Esophagus muscularis mucosa (tissue), 4 donors: ENCODE measurements around the gene FBLN1. TPM values are rescaled to one million over a fixed set of nuclear protein-coding genes. Genes with fewer than 3 reads are reported as not detected.

ENCODE experiments used
- DNase-seq: peaks from one replicate; pipeline ENCODE4 v3.0.0-alpha.2; 2017; ENCODE audit errors: extremely low spot score
- H3K27ac ChIP-seq, 4 donors: fragments of 200-600 bp; sonication (generic); replicated peaks in 1 of 4; 1 replicate in 3 of 4; 2 replicates in 1 of 4; pipeline ENCODE4 v1.5.1; 2016 to 2019; ENCODE audit warnings: mild to moderate bottlenecking in 1 of 4
- H3K27me3 ChIP-seq, 4 donors: fragments of 200-600 bp; sonication (generic); one replicate each; pipeline versions ENCODE4 v1.5.1 to v1.6.0; 2016 to 2019
- H3K36me3 ChIP-seq, 4 donors: fragments of 200-600 bp; sonication (generic); one replicate each; pipeline ENCODE4 v1.5.1; 2016 to 2019
- H3K4me1 ChIP-seq, 4 donors: fragments of 200-600 bp; sonication (generic); one replicate each; pipeline ENCODE4 v1.5.1; 2016 to 2019
- H3K4me3 ChIP-seq, 4 donors: fragments of 200-600 bp; sonication (generic); 1 replicate in 2 of 4; 2 replicates in 2 of 4; pipeline ENCODE4 v1.5.1; 2016 to 2019; ENCODE audit warnings: mild to moderate bottlenecking in 4 of 4, moderate library complexity in 1 of 4
- H3K9me3 ChIP-seq, 4 donors: fragments of 200-600 bp; sonication (generic); 1 replicate in 3 of 4; 2 replicates in 1 of 4; pipeline ENCODE4 v1.5.1; 2016 to 2019
- EP300 ChIP-seq: sonication (generic); formaldehyde crosslinking; IDR thresholded peaks from one replicate; pipeline ENCODE4 v1.6.1; 2017; ENCODE audit warnings: antibody characterized with exemption
- POLR2A ChIP-seq: fragments of 450-650 bp; IDR thresholded peaks from one replicate; pipeline ENCODE4 v1.6.1; 2017; ENCODE audit warnings: antibody characterized with exemption, moderate library complexity, mild to moderate bottlenecking, low read depth
- POLR2AphosphoS5 ChIP-seq, 2 donors: sonication (generic); formaldehyde crosslinking; IDR thresholded peaks; one replicate each; pipeline ENCODE4 v1.6.1; 2017; ENCODE audit warnings: antibody characterized with exemption in 2 of 2
- WGBS: methylation state at CpG from one replicate; pipeline ENCODE4 v1.1.5; 2018; 5-methylcytosine and 5-hydroxymethylcytosine counted together
- intact Hi-C: fragments of 100-400 bp; cut with DNase I; formaldehyde crosslinking; loops from one replicate; pipeline ENCODE4 v1.15.1; 2023
- total RNA-seq, 4 donors: library from RNA; depleted of rRNA; stranded (reverse); fragments of >200 nt; gene quantifications; one replicate each; pipeline versions ENCODE4 v1.1.0 to v1.2.1, GENCODE V29; 2016
- TF ChIP-seq, protein P1 (sequence below), 3 experiments: fragments of 200-600 bp in 2 of 3; fragments of 450-650 bp in 1 of 3; sonication (generic) in 2 of 3; IDR thresholded peaks; one replicate each; pipeline ENCODE4 v1.5.1; 2017 to 2019; ENCODE audit warnings: antibody characterized with exemption in 3 of 3, mild to moderate bottlenecking in 2 of 3, moderate library complexity in 1 of 3

FBLN1 gene
- total RNA-seq, 4 donors from 2014 or later: 355 to 534 (median 417) TPM

DNA sequence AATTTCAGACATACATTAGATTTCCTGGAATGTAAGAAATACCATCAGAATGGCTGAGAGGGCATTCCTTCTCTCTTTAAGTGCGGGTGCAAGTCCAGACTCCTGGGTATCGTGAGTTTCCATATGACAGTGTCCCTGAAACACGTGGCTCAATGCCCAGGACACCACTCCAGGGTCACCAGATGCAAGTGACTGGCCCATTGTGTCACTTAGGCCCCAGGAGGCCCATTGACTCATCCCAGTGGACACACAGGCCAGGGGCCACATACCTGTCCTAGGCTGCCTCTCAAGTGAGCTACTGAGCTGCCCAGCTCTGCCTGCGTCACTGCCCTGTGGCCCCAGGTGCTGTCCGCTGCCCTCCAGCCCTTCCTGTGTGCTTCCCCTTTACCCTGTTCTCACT is 18.5 kb downstream of the FBLN1 start:
- H3K36me3 ChIP-seq: peaks cover 0 to 13% (median 8%) of the 10 kb centered on the region in 4 donors
- H3K9me3 ChIP-seq: no peaks in the 10 kb centered on the region
- no peak overlapping the region for H3K4me3 ChIP-seq
- peaks cover 0 to 73% (median 45%) of the 10 kb centered on the region in 4 donors for H3K4me1 ChIP-seq
- WGBS: 90% methylated on average over 3 of the region's 5 CpGs
- no peak for DNase-seq
- no peaks in the 10 kb centered on the region for H3K27me3 ChIP-seq
- TF ChIP-seq EP300: no peak
- TF ChIP-seq POLR2A: no peak
- TF ChIP-seq, protein P1, sequence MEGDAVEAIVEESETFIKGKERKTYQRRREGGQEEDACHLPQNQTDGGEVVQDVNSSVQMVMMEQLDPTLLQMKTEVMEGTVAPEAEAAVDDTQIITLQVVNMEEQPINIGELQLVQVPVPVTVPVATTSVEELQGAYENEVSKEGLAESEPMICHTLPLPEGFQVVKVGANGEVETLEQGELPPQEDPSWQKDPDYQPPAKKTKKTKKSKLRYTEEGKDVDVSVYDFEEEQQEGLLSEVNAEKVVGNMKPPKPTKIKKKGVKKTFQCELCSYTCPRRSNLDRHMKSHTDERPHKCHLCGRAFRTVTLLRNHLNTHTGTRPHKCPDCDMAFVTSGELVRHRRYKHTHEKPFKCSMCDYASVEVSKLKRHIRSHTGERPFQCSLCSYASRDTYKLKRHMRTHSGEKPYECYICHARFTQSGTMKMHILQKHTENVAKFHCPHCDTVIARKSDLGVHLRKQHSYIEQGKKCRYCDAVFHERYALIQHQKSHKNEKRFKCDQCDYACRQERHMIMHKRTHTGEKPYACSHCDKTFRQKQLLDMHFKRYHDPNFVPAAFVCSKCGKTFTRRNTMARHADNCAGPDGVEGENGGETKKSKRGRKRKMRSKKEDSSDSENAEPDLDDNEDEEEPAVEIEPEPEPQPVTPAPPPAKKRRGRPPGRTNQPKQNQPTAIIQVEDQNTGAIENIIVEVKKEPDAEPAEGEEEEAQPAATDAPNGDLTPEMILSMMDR (IDR thresholded peaks at IDR 0.05): no peak
- H3K27ac ChIP-seq: peak overlapping the region in 2 of 4 donors; percentile 10 to 52
- intact Hi-C loops: no loop called here

DNA sequence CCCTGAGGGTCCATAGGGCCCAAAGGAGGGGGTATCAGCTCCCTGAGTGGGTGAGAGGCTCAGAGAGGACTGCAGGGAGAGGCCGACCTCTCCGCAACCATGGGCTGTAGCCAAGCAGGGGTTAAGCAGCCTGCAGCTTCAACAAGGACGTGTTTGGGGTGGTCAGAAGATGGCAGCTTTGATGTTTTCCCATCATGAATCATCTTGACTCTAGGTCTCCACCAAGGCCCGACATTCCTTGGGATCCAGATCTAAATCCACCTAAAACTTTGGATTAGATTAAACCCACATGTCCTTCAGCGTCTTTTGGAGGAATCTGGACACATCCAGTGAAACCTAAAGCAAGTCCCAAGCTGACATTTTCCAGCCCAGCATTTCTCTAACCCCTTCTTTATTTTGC is 19.8 kb downstream of the FBLN1 start:
- H3K36me3 ChIP-seq: peaks cover 0 to 13% (median 8%) of the 10 kb centered on the region in 4 donors
- WGBS: 78% methylated on average over 5 of the region's 5 CpGs
- TF ChIP-seq, protein P1 (IDR thresholded peaks at IDR 0.05): no peak
- TF ChIP-seq POLR2A (no peak), POLR2AphosphoS5 (IDR thresholded peaks at IDR 0.05) (no peak), EP300 (no peak)

DNA sequence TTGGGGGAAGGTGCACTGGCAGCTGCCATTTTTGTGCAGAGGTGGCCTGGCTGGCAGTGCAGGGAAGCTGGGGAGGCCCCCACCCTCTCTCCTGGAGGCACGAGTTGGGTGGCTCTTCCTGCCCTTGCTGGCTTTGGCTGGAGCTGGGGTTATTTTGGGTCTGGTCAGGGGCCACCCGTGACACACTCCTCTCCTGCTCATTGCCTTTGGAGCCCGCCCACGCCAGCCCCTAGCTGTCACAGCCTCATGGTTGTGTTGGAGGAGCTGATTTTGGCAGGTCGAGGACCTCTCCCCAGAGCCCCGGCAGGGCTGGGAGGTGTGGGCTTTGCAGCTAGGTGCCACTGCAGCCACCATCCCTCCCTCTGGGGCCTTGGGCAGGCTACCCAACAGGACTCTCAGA is 21.5 kb downstream of the FBLN1 start:
- intact Hi-C loops: no loop called here
- peaks cover 0 to 9% (median 5%) of the 10 kb centered on the region in 4 donors for H3K36me3 ChIP-seq
- no peak overlapping the region for H3K4me3 ChIP-seq
- TF ChIP-seq POLR2AphosphoS5 (IDR thresholded peaks at IDR 0.05) (no peak), EP300 (no peak)
- TF ChIP-seq, protein P1 (IDR thresholded peaks at IDR 0.05): no peak
- H3K27ac ChIP-seq: peak overlapping the region; percentile 35 to 92 (median 60)
- no peaks in the 10 kb centered on the region for H3K9me3 ChIP-seq
- no peak for DNase-seq
- H3K27me3 ChIP-seq: no peaks in the 10 kb centered on the region
- 71% methylated on average over 5 of the region's 6 CpGs for WGBS
- H3K4me1 ChIP-seq: peaks cover 4 to 79% (median 54%) of the 10 kb centered on the region in 4 donors

More for the DNA sequence above, 19.8 kb downstream of the FBLN1 start:
- H3K27me3 ChIP-seq: no peaks in the 10 kb centered on the region
- peak overlapping the region; percentile 7 to 49 (median 29) for H3K27ac ChIP-seq
- no peak for DNase-seq
- intact Hi-C loops: no loop called here
- no peak overlapping the region for H3K4me3 ChIP-seq
- no peaks in the 10 kb centered on the region for H3K9me3 ChIP-seq
- peaks cover 1 to 73% (median 46%) of the 10 kb centered on the region in 4 donors for H3K4me1 ChIP-seq

DNA sequence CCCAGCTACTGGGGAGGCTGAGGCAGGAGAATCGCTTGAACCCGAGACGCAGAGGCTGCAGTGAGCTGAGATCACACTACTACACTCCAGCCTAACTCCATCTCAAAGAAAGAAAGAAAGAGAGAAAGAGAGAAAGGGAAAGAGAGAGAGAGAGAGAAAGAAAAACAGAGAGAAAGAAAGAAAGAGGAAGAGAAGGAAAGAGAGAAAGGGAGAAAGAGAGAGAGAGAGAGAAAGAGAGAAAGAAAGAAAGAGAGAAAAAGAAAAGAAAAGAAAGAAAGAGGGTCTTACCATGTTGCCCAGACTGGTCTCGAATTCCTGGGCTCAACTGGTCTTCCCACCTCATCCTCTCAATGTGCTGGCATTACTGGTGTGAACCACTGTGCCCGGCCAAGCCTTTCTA is 22.3 kb downstream of the FBLN1 start:
- TF ChIP-seq POLR2A (no peak), EP300 (no peak), POLR2AphosphoS5 (IDR thresholded peaks at IDR 0.05) (no peak)
- TF ChIP-seq, protein P1 (IDR thresholded peaks at IDR 0.05): no peak
- 96% methylated on average over 5 of the region's 5 CpGs for WGBS
- no peak overlapping the region for H3K4me3 ChIP-seq
- no peaks in the 10 kb centered on the region for H3K27me3 ChIP-seq
- DNase-seq: no peak
- intact Hi-C loops: no loop called here
- peaks cover 4 to 86% (median 59%) of the 10 kb centered on the region in 4 donors for H3K4me1 ChIP-seq
- peaks cover 0 to 5% (median 4%) of the 10 kb centered on the region in 4 donors for H3K36me3 ChIP-seq
- peak overlapping the region; percentile 73 to 92 (median 83) for H3K27ac ChIP-seq
- H3K9me3 ChIP-seq: no peaks in the 10 kb centered on the region

DNA sequence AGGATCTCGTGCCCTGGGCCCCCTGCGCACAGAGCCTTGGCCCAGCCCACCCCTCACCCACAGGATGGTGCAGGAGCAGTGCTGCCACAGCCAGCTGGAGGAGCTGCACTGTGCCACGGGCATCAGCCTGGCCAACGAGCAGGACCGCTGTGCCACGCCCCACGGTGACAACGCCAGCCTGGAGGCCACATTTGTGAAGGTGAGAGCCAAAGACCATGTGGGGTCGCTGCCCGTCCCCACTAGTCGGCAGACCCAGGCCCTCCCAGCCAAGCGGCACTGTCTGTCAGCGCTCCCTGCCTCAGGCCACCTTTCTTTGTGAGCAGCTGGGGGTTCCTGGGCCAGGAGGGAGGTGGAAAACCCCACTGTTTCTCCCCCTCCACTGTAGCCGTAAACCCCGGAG is 22.8 kb downstream of the FBLN1 start:
- Histone ChIP-seq H3K27me3 (no peaks in the 10 kb centered on the region), H3K36me3 (peaks cover 0 to 5% (median 4%) of the 10 kb centered on the region in 4 donors), H3K4me1 (peaks cover 4 to 86% (median 61%) of the 10 kb centered on the region in 4 donors), H3K9me3 (no peaks in the 10 kb centered on the region), H3K27ac (peak overlapping the region; percentile 73 to 92 (median 83)), H3K4me3 (no peak overlapping the region)
- no peak for DNase-seq
- intact Hi-C loops: no loop called here
- WGBS: 97% methylated on average over 5 of the region's 15 CpGs
- no peak for TF ChIP-seq EP300
- TF ChIP-seq POLR2A: no peak
- no peak for TF ChIP-seq POLR2AphosphoS5 (IDR thresholded peaks at IDR 0.05)
- TF ChIP-seq, protein P1 (IDR thresholded peaks at IDR 0.05): no peak
